Caco-2 (cell line): Measurements from ENCODE around the gene GCNT2. TPM values are rescaled to one million over a fixed set of nuclear protein-coding genes. Genes with fewer than 3 reads are reported as not detected.

Experiments
- BruUV-seq: library from RNA; stranded (reverse); fragments of 400-500 nt; replicated peaks from 2 replicates; lab custom pipeline; 2021; lab: Mats Ljungman, UMichigan
- CTCF ChIA-PET: fragments of 300-600 bp; sonication (Branson Sonifier 250); formaldehyde crosslinking; loops from one replicate; lab custom pipeline; 2022; ENCODE audit warnings: antibody characterized with exemption; lab: Charles Lee
- POLR2A ChIA-PET: fragments of 300-600 bp; sonication (Branson Sonifier 250); formaldehyde crosslinking; loops from one replicate; lab custom pipeline; 2022; ENCODE audit warnings: antibody characterized with exemption; lab: Charles Lee
- DNase-seq, 2 experiments: peaks; one replicate each; pipeline versions ENCODE4 v3.0.0 to v3.0.0-alpha.2; 2020 to 2022
- H3K27me3 ChIP-seq: replicated peaks from 2 replicates; pipeline ENCODE4 v1.6.0; 2011; ENCODE audit warnings: low read length; ENCODE audit not compliant: control insufficient read depth, insufficient read depth
- H3K36me3 ChIP-seq: 2 replicates; pipeline ENCODE4 v1.5.1; 2011; ENCODE audit warnings: low read length; ENCODE audit not compliant: control insufficient read depth, insufficient read depth
- H3K4me1 ChIP-seq: fragments of 250-450 bp; sonication (Bioruptor Pico); 2 replicates; pipeline ENCODE4 v1.5.1; 2020; ENCODE audit warnings: mild to moderate bottlenecking
- H3K4me3 ChIP-seq: 2 replicates; pipeline ENCODE4 v1.5.1; 2011; ENCODE audit warnings: low read depth, mild to moderate bottlenecking, control low read depth, low read length
- H3K9me3 ChIP-seq: fragments of 250-450 bp; sonication (Bioruptor Pico); 2 replicates; pipeline ENCODE4 v1.5.1; 2020; ENCODE audit warnings: mild to moderate bottlenecking, moderate library complexity
- H3K27ac Mint-ChIP-seq: one replicate; pipeline ENCODE4 v1.8.0; 2022; ENCODE audit warnings: mixed read lengths; ENCODE audit not compliant: unreplicated experiment
- H3K27me3 Mint-ChIP-seq: one replicate; pipeline ENCODE4 v1.8.0; 2022; ENCODE audit warnings: mixed read lengths; ENCODE audit not compliant: insufficient read depth, unreplicated experiment
- H3K36me3 Mint-ChIP-seq: one replicate; pipeline ENCODE4 v1.8.0; 2022; ENCODE audit warnings: mild to moderate bottlenecking, mixed read lengths; ENCODE audit not compliant: insufficient read depth, unreplicated experiment
- H3K4me1 Mint-ChIP-seq: one replicate; pipeline ENCODE4 v1.8.0; 2022; ENCODE audit warnings: low read depth, mixed read lengths; ENCODE audit not compliant: unreplicated experiment
- H3K4me3 Mint-ChIP-seq: one replicate; pipeline ENCODE4 v1.8.0; 2022; ENCODE audit warnings: mild to moderate bottlenecking, moderate library complexity, mixed read lengths; ENCODE audit not compliant: unreplicated experiment
- H3K9me3 Mint-ChIP-seq: one replicate; pipeline ENCODE4 v1.8.0; 2022; ENCODE audit warnings: mixed read lengths; ENCODE audit not compliant: unreplicated experiment
- intact Hi-C: fragments of 100-400 bp; cut with micrococcal nuclease; formaldehyde crosslinking; loops from one replicate; pipeline ENCODE4 v1.10.0; 2022; ENCODE audit not compliant: unreplicated experiment
- total RNA-seq: library from RNA; stranded (reverse); gene quantifications from 2 replicates; pipeline ENCODE4 v1.2.3, GENCODE V29; 2022
- TF ChIP-seq, protein P1 (sequence below), 2 experiments: fragments of 200-600 bp in 1 of 2; IDR thresholded peaks; 1 replicate in 1 of 2; 2 replicates in 1 of 2; pipeline versions ENCODE4 v1.5.1 to v1.8.0; 2011 to 2022; ENCODE audit warnings: antibody characterized with exemption in 1 of 2, control low read depth in 1 of 2, inconsistent platforms in 1 of 2, low read depth in 1 of 2, low read length in 1 of 2, mild to moderate bottlenecking in 1 of 2, moderate library complexity in 1 of 2; ENCODE audit not compliant: insufficient read depth in 1 of 2, severe bottlenecking in 1 of 2, unreplicated experiment in 1 of 2

GCNT2 gene
- total RNA-seq, 1 experiment from 2014 or later = 70.7 TPM

DNA sequence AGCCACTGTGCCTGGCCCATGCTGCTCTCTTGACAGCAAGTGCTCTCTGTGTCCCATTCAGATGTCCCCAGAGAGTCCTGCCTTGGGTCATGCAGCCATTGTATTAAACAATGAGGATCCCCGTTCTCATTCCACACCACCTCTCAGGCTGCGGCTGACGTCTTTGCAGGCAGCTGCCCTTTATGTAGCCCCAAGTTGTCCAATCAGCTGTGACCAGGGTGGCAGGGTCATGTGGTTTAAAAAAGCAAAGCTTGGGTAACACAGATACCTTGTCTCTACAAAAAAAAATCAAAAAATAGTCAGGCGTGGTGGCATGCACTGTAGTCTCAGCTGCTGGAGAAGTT, 13.2 kb downstream of the GCNT2 start:
- no peaks in the 10 kb centered on the region; the same call in 1 of the 2 replicates for H3K4me1 ChIP-seq
- Mint-ChIP-seq H3K4me1 (no peaks in the 10 kb centered on the region), H3K27ac (no peak overlapping the region), H3K4me3 (no peak overlapping the region), H3K36me3 (peaks cover 98% of the 10 kb centered on the region), H3K9me3 (no peaks in the 10 kb centered on the region), H3K27me3 (no peaks in the 10 kb centered on the region)
- no peak for DNase-seq
- no TSS peak for BruUV-seq
- TF ChIP-seq, protein P1, sequence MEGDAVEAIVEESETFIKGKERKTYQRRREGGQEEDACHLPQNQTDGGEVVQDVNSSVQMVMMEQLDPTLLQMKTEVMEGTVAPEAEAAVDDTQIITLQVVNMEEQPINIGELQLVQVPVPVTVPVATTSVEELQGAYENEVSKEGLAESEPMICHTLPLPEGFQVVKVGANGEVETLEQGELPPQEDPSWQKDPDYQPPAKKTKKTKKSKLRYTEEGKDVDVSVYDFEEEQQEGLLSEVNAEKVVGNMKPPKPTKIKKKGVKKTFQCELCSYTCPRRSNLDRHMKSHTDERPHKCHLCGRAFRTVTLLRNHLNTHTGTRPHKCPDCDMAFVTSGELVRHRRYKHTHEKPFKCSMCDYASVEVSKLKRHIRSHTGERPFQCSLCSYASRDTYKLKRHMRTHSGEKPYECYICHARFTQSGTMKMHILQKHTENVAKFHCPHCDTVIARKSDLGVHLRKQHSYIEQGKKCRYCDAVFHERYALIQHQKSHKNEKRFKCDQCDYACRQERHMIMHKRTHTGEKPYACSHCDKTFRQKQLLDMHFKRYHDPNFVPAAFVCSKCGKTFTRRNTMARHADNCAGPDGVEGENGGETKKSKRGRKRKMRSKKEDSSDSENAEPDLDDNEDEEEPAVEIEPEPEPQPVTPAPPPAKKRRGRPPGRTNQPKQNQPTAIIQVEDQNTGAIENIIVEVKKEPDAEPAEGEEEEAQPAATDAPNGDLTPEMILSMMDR (IDR thresholded peaks at IDR 0.05; ENCODE audit: insufficient read depth in 1 of 2, low read depth in 1 of 2, low read length in 1 of 2, severe bottlenecking in 1 of 2, unreplicated experiment in 1 of 2) = no peak
- H3K27me3 ChIP-seq = no peaks in the 10 kb centered on the region
- ChIA-PET CTCF (no interaction called here), POLR2A (no interaction called here)
- intact Hi-C loops = no loop called here
- H3K9me3 ChIP-seq = no peaks in the 10 kb centered on the region
- no peak overlapping the region for H3K4me3 ChIP-seq
- peaks cover 1% of the 10 kb centered on the region; the same call in 1 of the 2 replicates for H3K36me3 ChIP-seq

DNA sequence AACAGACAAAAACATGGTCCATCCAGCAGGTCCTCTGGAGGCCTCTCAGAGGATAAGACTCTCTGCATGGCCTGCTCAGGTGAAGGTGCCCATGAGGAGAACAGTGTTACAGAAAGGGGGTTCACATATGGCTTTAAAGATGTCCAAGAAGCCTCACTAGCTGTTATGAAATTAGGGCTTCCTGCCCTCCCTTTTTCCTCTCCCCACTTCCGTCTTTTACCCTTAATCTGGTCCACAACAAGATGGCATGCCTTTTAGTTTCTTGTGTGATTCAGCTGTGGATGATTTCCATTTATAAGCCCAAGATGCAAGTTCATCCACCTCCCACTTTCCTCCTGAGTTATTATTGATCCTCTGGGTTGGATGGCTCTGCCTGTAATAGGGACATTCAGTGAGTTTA, 14.0 kb downstream of the GCNT2 start:
- Mint-ChIP-seq H3K4me1 (peaks cover 7% of the 10 kb centered on the region), H3K4me3 (no peak overlapping the region), H3K36me3 (peaks cover 95% of the 10 kb centered on the region), H3K27me3 (no peaks in the 10 kb centered on the region), H3K27ac (no peak overlapping the region), H3K9me3 (no peaks in the 10 kb centered on the region)
- Histone ChIP-seq H3K9me3 (no peaks in the 10 kb centered on the region), H3K36me3 (no peaks in the 10 kb centered on the region; the same call in 1 of the 2 replicates), H3K4me1 (no peaks in the 10 kb centered on the region), H3K27me3 (no peaks in the 10 kb centered on the region), H3K4me3 (no peak overlapping the region)
- CTCF ChIA-PET = no interaction called here
- POLR2A ChIA-PET = no interaction called here
- TF ChIP-seq, protein P1 (IDR thresholded peaks at IDR 0.05; ENCODE audit: insufficient read depth in 1 of 2, low read depth in 1 of 2, low read length in 1 of 2, severe bottlenecking in 1 of 2, unreplicated experiment in 1 of 2) = no peak
- no TSS peak for BruUV-seq
- intact Hi-C loops = no loop called here
- DNase-seq = no peak

DNA sequence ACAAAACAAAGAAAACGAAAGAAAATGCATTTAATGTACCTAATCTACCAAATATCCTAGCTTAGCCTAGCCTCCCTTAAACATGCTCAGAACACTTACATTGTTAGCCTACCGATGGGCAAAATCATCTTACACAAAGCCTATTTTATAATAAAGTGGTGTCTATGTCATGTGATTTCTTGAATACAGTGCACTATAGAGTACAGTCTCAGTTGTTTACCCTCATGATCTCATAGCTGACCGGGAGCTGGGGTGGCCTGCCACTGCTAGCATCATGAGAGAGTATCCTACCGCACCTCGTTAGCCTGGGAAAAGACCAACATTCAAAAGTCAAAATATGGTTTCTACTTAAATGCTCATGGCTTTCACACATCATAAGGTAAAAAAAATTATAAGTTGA, 16.6 kb downstream of the GCNT2 start:
- H3K4me1 ChIP-seq = peaks cover 5% of the 10 kb centered on the region
- POLR2A ChIA-PET = interaction anchor here (0.6 kb wide), 1 partner anchor 1990 kb away, joined by 3 read pairs; no protein-coding TSS in a partner anchor
- H3K27me3 ChIP-seq = no peaks in the 10 kb centered on the region
- H3K27me3 Mint-ChIP-seq = no peaks in the 10 kb centered on the region
- peaks cover 24% of the 10 kb centered on the region for H3K4me1 Mint-ChIP-seq
- CTCF ChIA-PET = no interaction called here
- H3K36me3 ChIP-seq = no peaks in the 10 kb centered on the region; the same call in 1 of the 2 replicates
- no peaks in the 10 kb centered on the region for H3K9me3 Mint-ChIP-seq
- intact Hi-C loops = no loop called here
- no peak overlapping the region for H3K27ac Mint-ChIP-seq
- H3K9me3 ChIP-seq = no peaks in the 10 kb centered on the region
- H3K4me3 Mint-ChIP-seq = no peak overlapping the region
- TF ChIP-seq, protein P1 (IDR thresholded peaks at IDR 0.05; ENCODE audit: insufficient read depth in 1 of 2, low read depth in 1 of 2, low read length in 1 of 2, severe bottlenecking in 1 of 2, unreplicated experiment in 1 of 2) = no peak
- no peak for DNase-seq
- peaks cover 90% of the 10 kb centered on the region for H3K36me3 Mint-ChIP-seq
- BruUV-seq = no TSS peak
- H3K4me3 ChIP-seq = no peak overlapping the region
